GM18502 (cell line): ENCODE data around the gene PHTF2.
"Not testable (repeated sequence)": the region's sequence is repeated elsewhere in the genome, so short reads cannot be mapped to it uniquely, and the experiment has no call there.

ENCODE experiments used
- ATAC-seq: cut with Tn5 transposase; IDR thresholded peaks from one replicate; pipeline ENCODE4 v1.9.1; 2021; ENCODE audit warnings: mild to moderate bottlenecking; ENCODE audit not compliant: unreplicated experiment, poor library complexity

Gene PHTF2

DNA sequence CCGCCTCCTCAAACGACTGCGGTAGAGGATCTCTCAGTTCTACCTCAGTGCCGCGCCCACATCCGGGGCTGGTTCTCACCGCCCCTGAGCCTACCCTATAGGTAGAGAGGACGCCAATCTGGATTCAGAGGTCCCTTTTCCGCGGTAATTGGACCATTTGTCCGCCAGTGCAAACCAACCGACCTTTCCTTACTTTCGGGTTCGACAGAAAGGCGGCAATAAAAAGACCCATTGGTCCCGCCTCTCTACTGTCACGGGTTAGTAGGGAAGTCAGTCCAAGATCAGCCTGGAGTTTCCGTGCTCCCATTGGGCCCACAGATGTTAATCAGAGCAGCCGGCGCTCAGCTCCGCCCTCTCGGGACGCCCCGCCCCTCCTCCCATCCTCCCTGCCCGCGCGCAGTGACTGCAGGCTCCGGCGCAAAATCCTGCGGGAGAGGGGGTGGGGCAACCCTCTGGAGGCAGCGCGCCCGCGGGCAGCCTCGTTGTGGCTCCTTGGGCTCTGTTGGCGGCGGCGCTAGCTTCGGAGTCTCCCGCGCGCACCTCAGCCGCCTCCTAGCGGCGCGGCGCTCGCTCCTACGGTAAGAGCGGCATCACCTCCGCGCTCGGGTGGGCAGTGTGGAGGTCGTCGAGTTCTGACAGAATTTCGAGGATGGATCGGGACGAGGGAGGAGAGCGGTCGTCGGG is at the start of gene PHTF2, which contains the start of gene TMEM60:
Gene PHTF2, plus strand, starts transcription at position 380 of the 684 bp plus-strand sequence.
Gene TMEM60, minus strand, starts transcription at position 41 of the 684 bp plus-strand sequence. CDS start 4,061 bp downstream, outside the sequence.
- ATAC-seq = peak; percentile 91

DNA sequence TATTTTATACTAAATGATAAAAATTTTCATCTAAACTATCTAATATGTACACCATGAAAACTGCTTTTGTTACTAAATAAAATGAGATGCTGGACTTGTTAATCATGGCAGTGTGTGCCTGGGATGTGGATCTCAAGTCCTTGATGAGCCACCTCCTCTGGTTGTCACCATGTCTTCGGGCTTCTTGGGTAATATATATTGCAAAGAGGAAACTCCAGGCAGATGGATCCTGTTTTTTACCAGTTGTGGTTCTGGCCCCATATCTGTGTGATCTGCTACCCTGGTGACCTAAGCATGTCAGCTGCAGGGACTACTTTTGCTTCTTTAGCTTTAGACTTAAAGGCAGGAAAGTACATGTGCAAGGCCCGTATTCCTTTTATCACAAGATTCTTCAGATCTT is 46.6 kb upstream of the PHTF2 start:
- ATAC-seq = no peak

DNA sequence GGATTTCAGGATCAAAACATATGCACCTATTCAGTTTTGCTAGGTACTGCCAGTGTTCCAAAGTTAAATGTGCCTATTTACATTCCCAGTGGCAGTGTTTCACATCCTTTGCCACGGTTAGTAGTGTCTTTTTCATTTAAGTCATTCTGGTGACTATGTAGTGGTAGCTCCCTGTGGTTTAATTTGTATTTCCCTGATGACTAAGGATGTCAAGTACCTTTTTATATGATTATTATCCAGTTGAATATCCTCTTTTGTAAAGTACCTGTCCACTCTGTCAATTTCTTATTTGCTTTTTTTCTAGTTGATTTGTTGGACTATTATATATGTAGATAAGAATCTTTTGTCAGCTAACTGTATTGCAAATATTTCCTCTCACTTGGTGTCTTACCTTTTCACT is 45.4 kb upstream of the PHTF2 start:
- ATAC-seq = no peak

DNA sequence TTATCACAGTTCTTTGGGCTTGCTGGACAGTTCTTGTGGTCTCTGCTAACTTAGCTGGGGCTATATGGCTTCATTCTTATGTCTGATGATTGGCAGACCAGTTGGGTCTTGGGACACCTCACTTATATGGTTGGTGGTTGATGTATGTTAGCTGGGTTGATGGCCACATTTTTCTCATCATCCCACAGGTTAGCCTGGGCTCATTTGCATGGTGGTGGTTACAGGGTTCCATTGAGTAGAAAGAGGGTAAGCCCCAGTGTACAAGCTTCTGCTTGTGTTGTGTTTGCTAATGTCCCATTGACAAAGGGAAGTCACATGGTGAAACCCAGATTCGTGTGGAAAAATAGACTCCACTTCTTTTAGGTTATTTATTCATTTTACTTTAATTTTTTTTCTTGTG is 41.0 kb upstream of the PHTF2 start:
- ATAC-seq = peak; percentile 83

DNA sequence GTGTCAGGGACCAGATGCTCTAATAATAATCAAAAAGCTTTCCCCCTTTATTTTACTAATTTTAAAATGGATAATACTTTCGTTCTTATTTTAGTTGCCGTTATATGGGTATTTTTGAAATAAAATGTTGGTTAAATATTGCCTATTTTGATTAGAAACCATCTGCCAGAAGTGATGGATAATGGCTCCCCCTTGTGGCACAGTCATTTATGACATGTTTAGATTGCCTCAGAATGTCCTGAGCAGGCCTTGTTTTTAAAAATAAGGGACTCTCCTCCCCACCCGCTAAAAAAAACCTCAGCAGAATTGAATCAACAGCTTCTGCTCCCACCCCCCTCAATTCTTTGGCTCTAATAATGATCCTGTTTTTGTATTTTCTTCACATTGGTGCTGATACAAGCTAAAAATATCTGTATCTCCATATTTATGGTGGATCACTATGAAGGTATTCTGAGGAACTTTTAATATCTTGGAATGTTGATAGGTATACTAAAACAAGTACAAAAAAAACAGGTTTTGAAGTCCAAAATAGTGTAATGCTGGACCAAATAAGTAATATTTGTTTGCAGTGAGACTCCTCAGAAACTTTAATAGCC is 39.2 kb upstream of the PHTF2 start:
- peak; percentile 38 for ATAC-seq

DNA sequence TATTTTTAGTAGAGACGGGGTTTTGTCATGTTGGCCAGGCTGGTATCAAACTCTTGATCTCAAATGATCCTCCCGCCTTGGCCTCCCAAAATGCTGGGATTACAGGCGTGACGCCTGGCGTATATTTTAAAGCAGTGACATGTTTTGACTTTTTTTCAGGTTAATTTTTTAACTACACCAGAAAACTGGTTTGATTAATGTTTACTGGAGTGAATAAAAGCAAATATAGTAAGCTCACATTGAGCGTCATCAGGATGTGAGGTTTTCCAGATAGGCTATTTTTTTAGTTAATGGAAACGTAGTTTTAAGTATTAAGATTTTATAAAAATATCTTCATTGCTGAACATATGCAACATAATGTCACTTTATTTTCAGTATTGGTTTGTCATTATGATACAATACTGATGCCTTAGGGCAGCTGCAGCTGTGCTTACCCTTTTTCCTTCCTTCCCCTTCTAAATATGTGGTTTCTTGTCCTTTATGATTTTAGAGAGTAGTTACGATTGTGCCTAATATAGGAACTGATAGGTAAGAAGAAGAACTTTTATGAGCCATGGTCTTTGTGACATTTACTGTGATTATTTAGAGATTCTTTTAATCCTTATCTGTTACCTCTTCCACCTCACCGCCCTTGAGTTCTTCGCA is 37.6 kb upstream of the PHTF2 start:
- no peak for ATAC-seq

DNA sequence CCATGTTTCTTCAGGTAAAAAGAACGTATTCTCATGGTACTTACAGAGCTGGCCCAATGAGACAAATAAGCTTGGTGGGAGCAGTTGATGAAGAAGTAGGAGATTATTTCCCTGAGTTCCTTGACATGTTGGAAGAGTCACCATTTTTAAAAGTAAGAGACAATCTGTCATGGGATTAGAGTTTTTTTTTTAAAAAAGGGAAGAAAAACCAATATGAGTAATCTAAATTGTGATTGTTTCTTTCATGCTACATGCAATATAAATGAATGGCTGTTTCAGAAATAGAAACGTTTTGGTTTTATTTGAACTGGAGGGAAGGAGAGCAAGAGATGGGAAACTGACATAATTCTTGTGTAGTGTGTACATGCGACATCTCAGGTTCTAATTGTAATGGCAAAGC is 33.1 kb upstream of the PHTF2 start:
- ATAC-seq = no peak

DNA sequence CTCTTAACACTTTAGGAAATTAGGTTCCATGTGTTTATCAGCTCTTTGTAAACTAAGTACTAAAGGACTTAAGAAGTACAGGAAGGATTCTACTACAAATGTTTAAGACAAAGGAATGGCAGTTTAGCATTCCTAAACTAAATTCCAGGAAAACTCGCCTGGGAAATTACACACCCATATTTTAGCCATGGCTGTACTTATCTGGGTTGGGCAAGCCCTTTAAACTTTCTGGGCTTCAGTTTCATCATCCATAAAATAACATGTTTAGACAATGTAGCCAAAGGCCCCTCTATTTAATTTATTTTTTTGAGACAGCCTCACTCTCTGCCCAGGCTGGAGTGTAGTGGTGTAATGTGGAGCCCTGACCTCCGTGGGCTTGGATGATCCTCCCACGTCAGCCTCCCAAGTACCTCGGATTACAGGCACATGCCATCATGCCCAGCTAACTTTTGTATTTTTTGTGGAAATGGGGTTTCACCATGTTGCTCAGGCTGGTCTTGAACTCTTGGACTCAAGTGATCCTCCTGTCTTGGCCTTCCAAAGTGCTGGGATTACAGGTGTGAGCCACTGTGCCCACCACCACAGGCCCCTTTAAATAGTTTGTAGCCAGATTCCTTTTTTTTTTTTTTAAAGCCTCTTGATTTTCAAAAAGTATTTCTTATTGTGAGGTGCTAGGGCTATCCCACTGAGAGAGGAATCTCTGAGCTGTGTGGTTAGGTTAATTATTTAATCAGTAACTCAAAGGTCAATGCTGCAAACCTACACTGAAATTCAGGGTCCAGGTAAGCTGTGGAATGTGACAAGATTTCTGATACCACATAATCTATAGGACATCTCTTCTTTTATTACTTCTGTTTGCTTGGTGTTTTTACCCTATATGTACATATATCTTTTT is 32.4 kb upstream of the PHTF2 start:
- ATAC-seq = no peak

DNA sequence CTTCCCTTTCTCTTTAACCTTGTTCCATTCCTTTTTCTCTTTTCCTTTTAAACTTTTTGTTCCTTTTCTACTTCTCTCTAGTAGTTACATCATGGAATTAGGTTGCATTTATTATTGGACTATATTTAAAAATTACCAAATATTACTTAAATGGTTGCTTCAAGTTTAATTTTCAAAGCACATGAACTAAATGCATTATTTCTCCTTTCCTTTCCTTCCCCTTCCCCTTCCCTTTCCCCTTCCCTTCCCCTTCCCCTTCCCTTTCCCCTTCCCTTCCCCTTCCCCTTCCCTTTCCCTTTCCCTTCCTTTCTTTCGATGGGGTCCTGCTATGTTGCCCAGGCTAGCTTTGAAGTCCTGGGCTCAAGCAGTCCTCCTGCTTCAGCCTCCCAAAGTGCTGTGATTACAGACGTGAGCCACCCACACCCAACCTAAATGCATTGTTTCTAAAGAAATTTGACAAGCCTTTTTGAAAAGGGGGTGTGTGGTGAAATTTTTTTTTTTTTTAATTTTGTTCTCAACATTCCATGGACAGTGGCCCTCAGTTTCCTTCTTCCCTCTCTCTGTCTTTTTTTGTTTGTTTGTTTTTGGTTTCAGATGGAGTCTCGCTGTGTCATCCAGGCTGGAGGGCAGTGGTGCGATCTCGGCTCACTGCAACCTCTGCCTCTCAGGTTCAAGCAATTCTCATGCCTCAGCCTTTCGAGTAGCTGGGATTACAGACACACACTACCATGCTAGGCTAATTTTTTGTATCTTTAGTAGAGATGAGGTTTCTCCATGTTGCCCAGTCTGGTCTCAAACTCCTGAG is 31.6 kb upstream of the PHTF2 start:
- ATAC-seq = no peak

DNA sequence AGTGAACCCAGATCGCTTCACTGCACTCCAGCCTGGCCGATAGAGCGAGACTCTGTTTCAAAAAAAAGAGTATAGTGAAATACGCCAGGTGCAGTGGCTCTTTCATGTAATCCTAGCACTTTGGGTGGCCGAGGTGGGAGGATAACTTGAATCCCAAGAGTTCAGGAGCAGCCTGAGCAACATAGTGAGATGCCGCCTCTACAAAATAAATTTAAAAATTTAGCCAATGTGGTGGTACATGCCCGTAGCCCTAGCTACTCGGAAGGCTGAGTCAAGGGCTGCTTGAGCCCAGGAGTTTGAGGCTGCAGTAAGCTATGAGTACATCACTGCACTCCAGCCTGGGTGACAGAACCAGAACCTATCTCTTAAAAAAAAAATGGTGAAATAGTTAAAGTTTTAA is 28.3 kb upstream of the PHTF2 start:
- no peak for ATAC-seq

DNA sequence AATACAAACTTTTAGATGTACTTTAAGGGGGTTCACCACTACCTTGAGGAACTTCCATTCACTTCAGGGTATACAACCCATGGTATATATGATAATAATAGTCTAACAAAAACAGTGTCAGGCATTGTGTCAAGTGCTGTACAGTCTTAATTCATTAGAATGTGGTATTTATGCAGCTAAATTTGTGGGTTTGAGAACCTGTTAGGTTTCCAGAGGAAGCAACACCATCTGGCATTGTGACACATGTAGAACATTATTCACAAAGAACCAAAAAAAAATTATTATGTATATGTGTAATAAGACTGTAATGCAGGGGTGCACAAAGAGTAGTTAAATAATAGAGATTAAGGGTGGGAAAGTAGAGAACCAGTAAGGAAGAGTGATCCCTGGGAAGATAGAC is 26.7 kb upstream of the PHTF2 start:
- no peak for ATAC-seq

DNA sequence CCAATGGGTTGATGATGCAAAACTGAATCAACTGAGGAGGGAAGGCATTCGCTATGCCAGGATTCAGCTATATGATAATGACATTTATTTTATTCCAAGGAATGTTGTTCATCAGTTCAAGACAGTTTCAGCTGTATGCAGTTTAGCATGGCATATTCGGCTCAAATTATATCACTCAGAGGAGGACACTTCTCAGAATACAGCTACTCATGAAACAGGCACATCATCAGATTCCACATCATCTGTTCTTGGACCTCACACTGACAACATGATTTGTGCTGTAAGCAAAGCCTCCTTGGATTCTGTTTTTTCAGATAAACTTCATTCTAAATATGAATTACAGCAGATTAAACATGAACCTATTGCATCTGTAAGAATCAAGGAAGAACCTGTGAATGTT is 20.0 kb upstream of the PHTF2 start:
- ATAC-seq = no peak

DNA sequence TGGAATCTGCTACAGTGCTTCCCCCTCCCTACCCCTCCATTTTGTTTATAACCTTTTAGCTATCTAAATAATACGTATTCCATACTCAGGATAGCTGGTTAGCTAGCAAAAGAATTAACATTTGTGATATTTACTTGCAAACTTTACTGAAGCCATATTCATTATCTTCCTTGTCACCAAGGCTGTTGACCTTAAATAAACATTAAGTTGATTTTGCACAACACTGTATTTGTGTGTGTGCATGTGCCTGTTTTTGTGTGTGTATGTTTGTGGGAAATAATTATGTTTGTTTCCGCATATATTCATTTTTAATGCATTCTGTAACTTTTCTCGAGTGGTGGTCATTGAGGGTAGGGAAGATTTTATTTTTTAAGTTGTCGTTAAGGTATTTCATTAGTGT is 16.2 kb upstream of the PHTF2 start:
- ATAC-seq = no peak

DNA sequence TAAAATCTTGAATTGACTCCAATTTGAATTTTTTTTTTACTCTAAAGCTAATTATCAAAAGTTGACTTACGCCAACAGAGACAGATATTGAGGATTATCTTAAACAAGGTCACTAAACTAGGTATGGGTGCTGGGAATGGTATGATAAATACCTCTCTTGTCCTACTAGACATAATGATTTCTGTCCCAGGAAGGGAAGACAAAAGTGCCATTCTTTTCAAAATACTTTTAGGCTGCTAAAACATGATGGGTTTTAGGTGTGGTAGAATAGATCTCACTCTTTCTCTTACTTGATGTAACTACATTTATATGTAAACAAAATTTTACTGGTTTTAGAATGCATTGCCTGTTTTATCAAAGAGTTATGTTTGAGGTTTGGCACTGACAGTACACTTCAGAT is 15.5 kb upstream of the PHTF2 start:
- ATAC-seq = no peak

DNA sequence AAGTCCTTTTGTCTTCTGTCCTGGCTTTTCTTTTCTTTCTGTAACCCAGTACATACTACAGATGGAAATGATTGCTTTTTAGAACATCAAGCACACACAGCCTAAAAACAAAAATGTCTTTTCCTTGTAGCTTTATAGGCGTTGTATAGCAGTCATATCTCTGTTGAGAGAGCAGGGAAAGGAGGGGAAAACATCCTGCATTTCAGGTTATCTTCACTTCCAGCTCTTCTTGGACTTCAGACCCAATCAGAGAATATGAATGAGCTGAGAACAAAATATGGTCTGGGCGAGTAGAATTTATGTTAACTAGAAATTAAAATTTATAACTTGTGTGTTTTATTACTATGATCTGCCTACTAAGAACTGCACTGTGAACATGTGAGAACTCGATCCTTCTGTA is 15.0 kb upstream of the PHTF2 start:
- ATAC-seq = no peak

DNA sequence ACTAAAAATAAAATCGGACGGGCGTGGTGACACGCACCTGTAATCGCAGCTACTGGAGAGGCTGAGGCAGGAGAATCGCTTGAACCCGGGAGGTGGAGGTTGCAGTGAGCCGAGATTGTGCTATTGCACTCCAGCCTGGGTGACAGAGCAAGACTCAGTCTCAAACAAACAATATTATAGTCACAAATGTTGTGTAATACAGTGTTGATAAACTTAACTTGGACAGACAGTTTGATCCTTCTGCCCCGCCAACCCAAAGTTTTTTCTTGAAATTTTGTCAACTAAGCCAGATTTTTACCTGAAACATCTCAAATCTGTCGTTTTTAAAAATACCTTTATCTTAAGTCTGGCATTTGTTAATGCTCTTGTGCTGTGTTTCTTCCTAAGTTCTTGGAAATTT is 14.1 kb upstream of the PHTF2 start:
- not testable (repeated sequence) for ATAC-seq

DNA sequence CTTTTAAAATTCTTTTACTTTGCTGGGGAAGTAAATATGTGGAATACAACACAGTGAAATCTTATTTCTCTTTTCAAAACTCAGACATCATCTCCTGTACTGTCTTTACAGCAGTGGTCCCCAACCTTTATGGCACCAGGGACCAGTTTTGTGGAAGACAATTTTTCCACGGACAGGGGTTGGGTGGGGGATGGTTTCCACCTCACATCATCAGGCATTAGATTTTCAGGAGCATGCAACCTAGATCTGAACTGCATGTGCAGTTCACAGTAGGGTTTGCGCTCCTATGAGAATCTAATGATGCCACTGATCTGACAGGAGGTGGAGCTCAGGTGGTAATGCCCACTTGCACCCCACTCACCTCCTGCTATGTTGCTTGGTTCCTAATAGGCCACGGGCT is 12.6 kb upstream of the PHTF2 start:
- no peak for ATAC-seq

DNA sequence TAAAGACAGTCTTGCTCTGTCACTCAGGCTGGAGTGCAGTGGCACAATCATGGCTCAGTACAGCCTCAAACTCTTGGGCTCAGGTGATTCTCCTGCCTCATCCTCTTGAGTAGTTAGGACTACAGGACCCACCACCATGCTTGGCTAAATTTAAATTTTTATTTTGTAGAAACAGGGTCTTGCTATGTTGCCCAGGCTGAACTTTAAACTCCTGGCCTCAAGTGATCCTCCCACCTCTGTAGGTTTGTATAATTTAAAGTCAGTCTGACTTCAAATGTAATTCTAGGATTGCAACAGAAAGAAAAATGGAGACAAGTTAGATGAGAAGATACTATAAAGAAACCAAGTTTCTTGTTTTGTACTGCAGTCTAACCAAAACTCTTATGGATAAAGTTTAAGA is 11.8 kb upstream of the PHTF2 start:
- ATAC-seq = no peak

DNA sequence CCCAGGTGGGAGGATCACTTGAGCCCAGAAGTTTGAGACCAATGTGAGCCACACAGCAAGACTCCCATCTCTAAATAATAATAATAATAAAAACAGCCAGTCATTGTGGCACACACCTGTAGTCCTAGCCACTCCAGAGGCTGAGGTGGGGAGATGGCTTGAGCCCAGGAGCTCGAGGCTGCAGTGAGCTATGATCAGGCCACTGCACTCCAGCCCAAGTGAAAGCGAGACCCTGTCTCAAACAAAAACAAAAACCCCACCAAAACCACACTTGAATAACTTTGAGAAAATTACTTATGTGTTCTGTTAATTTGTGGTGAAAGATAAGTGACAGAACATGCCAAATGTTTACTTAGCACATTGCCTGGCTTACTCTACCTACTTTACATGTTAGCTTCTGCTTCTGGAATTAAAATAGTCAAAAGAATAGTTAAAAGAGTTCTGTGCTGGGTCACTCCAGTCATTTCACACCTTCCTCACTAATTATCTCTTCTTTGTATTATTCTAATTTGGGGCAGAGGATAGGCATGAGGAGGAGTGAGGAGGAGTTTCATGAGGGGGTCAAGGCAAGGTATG is 10.2 kb upstream of the PHTF2 start:
- peak; percentile 60 for ATAC-seq

DNA sequence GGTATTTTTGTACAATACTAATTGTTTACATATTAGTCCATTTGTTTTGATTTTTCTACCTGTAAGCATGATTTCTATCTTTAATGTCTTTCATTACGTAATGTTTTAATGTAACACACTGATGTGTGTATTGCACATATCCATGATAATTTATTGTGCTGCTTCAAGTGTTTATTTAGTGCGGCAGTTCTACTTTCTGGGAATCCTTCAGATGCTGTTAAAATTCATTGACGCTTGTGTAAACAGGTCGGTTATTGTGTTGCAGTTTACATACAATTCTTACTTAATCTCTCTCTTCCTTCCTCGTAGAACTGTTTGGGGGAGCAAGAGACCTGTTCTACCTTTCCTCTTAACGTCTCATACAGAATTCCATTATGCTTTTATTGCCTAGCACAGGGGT is 7.2 kb upstream of the PHTF2 start:
- no peak for ATAC-seq
